ENCODE data around the gene VWA5B2. TPM values are rescaled to one million over a fixed set of nuclear protein-coding genes. Genes with fewer than 3 reads are reported as not detected.

Gene VWA5B2
- total RNA-seq, 1 experiment from 2014 or later, result 0.44 TPM

DNA sequence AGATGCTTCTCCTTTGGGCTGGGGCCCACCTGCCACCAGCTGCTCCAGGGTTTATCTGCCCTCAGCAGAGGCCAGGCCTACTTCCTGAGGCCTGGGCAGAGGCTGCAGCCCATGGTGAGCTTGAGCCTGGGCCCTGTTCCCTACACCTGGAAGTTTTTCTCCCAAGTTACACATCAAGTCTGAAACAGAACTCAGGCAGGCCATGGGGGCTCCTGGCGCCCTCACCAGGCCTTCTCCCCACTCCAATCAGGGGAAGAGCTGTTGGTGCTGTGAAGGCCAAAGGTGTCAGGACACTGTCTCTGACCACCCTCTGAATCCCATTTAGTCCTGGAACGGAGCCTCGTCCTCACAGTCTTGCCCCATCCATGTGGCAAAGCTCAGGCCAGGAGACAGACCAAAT, 7.3 kb downstream of the VWA5B2 start:
- DNase-seq (ENCODE audit: low spot score), result no peak
- Mint-ChIP-seq H3K9me3 (no peaks in the 10 kb centered on the region), H3K27me3 (ENCODE audit: low read depth) (peaks cover 28% of the 10 kb centered on the region), H3K4me1 (no peaks in the 10 kb centered on the region), H3K36me3 (no peaks in the 10 kb centered on the region), H3K27ac (no peak overlapping the region), H3K4me3 (no peak overlapping the region)
- ATAC-seq, result no peak
- TF ChIP-seq, protein P1, sequence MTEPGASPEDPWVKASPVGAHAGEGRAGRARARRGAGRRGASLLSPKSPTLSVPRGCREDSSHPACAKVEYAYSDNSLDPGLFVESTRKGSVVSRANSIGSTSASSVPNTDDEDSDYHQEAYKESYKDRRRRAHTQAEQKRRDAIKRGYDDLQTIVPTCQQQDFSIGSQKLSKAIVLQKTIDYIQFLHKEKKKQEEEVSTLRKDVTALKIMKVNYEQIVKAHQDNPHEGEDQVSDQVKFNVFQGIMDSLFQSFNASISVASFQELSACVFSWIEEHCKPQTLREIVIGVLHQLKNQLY (CRISPR knock-in tag; IDR thresholded peaks at IDR 0.05), result no peak
- TF ChIP-seq EMX1 (CRISPR knock-in tag; IDR thresholded peaks at IDR 0.05), result no peak
- no peak for TF ChIP-seq ATF1 (CRISPR knock-in tag; IDR thresholded peaks at IDR 0.05)
- no peak for TF ChIP-seq SP1 (CRISPR knock-in tag; conservative IDR thresholded peaks at IDR 0.05)
- TF ChIP-seq, protein P2, sequence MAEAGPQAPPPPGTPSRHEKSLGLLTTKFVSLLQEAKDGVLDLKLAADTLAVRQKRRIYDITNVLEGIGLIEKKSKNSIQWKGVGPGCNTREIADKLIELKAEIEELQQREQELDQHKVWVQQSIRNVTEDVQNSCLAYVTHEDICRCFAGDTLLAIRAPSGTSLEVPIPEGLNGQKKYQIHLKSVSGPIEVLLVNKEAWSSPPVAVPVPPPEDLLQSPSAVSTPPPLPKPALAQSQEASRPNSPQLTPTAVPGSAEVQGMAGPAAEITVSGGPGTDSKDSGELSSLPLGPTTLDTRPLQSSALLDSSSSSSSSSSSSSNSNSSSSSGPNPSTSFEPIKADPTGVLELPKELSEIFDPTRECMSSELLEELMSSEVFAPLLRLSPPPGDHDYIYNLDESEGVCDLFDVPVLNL (CRISPR knock-in tag; IDR thresholded peaks at IDR 0.05; ENCODE audit: borderline replicate concordance, low read depth), result no peak
- no peak for TF ChIP-seq CREM (CRISPR knock-in tag; IDR thresholded peaks at IDR 0.05)
- TF ChIP-seq RORB (CRISPR knock-in tag; IDR thresholded peaks at IDR 0.05), result no peak
- TF ChIP-seq OVOL2 (CRISPR knock-in tag; IDR thresholded peaks at IDR 0.05; ENCODE audit: borderline replicate concordance), result no peak
- no peak for TF ChIP-seq NFE2L1 (CRISPR knock-in tag; IDR thresholded peaks at IDR 0.05)
- TF ChIP-seq ZNF219 (CRISPR knock-in tag; IDR thresholded peaks at IDR 0.05; ENCODE audit: borderline replicate concordance), result no peak
- TF ChIP-seq SMAD3 (CRISPR knock-in tag; IDR thresholded peaks at IDR 0.05; ENCODE audit: borderline replicate concordance), result no peak
- no peak for TF ChIP-seq JUN (CRISPR knock-in tag; IDR thresholded peaks at IDR 0.05)
- TF ChIP-seq TP53 (CRISPR knock-in tag; IDR thresholded peaks at IDR 0.05), result no peak
- TF ChIP-seq MXD4 (CRISPR knock-in tag; IDR thresholded peaks at IDR 0.05; ENCODE audit: borderline replicate concordance), result no peak
- no peak for TF ChIP-seq ETV6 (CRISPR knock-in tag; IDR thresholded peaks at IDR 0.05)
- TF ChIP-seq, protein P3, sequence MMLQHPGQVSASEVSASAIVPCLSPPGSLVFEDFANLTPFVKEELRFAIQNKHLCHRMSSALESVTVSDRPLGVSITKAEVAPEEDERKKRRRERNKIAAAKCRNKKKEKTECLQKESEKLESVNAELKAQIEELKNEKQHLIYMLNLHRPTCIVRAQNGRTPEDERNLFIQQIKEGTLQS (CRISPR knock-in tag; conservative IDR thresholded peaks at IDR 0.05), result no peak
- TF ChIP-seq, protein P4, sequence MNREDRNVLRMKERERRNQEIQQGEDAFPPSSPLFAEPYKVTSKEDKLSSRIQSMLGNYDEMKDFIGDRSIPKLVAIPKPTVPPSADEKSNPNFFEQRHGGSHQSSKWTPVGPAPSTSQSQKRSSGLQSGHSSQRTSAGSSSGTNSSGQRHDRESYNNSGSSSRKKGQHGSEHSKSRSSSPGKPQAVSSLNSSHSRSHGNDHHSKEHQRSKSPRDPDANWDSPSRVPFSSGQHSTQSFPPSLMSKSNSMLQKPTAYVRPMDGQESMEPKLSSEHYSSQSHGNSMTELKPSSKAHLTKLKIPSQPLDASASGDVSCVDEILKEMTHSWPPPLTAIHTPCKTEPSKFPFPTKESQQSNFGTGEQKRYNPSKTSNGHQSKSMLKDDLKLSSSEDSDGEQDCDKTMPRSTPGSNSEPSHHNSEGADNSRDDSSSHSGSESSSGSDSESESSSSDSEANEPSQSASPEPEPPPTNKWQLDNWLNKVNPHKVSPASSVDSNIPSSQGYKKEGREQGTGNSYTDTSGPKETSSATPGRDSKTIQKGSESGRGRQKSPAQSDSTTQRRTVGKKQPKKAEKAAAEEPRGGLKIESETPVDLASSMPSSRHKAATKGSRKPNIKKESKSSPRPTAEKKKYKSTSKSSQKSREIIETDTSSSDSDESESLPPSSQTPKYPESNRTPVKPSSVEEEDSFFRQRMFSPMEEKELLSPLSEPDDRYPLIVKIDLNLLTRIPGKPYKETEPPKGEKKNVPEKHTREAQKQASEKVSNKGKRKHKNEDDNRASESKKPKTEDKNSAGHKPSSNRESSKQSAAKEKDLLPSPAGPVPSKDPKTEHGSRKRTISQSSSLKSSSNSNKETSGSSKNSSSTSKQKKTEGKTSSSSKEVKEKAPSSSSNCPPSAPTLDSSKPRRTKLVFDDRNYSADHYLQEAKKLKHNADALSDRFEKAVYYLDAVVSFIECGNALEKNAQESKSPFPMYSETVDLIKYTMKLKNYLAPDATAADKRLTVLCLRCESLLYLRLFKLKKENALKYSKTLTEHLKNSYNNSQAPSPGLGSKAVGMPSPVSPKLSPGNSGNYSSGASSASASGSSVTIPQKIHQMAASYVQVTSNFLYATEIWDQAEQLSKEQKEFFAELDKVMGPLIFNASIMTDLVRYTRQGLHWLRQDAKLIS (CRISPR knock-in tag; IDR thresholded peaks at IDR 0.05; ENCODE audit: borderline replicate concordance), result no peak
- TF ChIP-seq KAT7 (CRISPR knock-in tag; IDR thresholded peaks at IDR 0.05; ENCODE audit: borderline replicate concordance), result no peak
- CTCF ChIA-PET, result interaction anchor here (0.8 to 7.5 kb wide), 6 partner anchors 8 to 332 kb away, joined by 3 to 88 read pairs (median 4); partner anchors contain the start of genes EEF1AKMT4 and VWA5B2
- POLR2A ChIA-PET, result no interaction called here

DNA sequence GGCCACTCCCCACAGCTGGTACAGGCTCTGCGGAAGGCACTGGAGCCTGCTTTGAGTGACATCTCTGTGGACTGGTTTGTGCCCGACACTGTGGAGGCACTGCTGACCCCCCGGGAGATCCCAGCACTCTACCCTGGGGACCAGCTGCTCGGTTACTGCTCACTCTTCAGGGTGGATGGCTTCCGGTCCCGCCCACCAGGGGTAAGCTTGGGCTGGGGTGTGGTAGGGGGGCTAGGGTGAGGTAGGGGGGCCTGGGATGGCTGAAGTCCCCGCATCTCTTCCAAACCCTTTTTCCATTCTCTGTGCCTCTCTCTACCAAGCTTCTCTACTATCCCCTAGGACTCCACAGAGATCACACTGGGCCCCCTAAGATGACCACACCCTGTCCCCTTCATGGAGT, 7.8 kb downstream of the VWA5B2 start:
- ChIA-PET CTCF (interaction anchor here (0.8 to 7.5 kb wide), 4 partner anchors 9 to 333 kb away, joined by 3 to 88 read pairs (median 6); partner anchors contain the start of genes EEF1AKMT4 and VWA5B2), POLR2A (no interaction called here)
- Mint-ChIP-seq H3K9me3 (no peaks in the 10 kb centered on the region), H3K27me3 (ENCODE audit: low read depth) (peaks cover 22% of the 10 kb centered on the region), H3K27ac (no peak overlapping the region), H3K4me3 (no peak overlapping the region), H3K4me1 (peaks cover 2% of the 10 kb centered on the region; the same call in 1 of the 2 replicates), H3K36me3 (peaks cover under 1% of the 10 kb centered on the region; the same call in 1 of the 2 replicates)
- TF ChIP-seq ZNF219 (CRISPR knock-in tag; IDR thresholded peaks at IDR 0.05; ENCODE audit: borderline replicate concordance), result no peak
- DNase-seq (ENCODE audit: low spot score) (no peak), ATAC-seq (no peak)

Data from WTC11 (cell line).